VCaP (cell line): Measurements from ENCODE around the gene BMPR1B.
A peak's percentile ranks its signal among the peaks of the same experiment; 100 is the strongest.

Experiments used
- H3K27ac ChIP-seq: fragments of 450-650 bp; 2 replicates; pipeline ENCODE4 v1.5.1; 2017
- CTCF ChIP-seq: fragments of 450-650 bp; conservative IDR thresholded peaks from 2 replicates; pipeline ENCODE4 v1.5.1; 2017; ENCODE audit warnings: mild to moderate bottlenecking, moderate library complexity

The BMPR1B gene

GRCh38 chr4:94912606-94913005, 154.9 kb downstream of the BMPR1B start:
- H3K27ac ChIP-seq, result no peak overlapping the region
- no peak for TF ChIP-seq CTCF

- no peak for TF ChIP-seq CTCF
- H3K27ac ChIP-seq, result no peak overlapping the region
Measured at GRCh38 chr4:94913316-94913715, 155.6 kb downstream of the BMPR1B start.

GRCh38 chr4:94917146-94917545, 159.4 kb downstream of the BMPR1B start:
- TF ChIP-seq CTCF, result no peak
- no peak overlapping the region for H3K27ac ChIP-seq

- TF ChIP-seq CTCF, result no peak
- no peak overlapping the region for H3K27ac ChIP-seq
Measured at GRCh38 chr4:94918543-94918942, 160.8 kb downstream of the BMPR1B start.

GRCh38 chr4:94920369-94920768, 162.6 kb downstream of the BMPR1B start:
- no peak overlapping the region for H3K27ac ChIP-seq
- TF ChIP-seq CTCF, result no peak

- H3K27ac ChIP-seq, result no peak overlapping the region
- no peak for TF ChIP-seq CTCF
Measured at GRCh38 chr4:94924566-94924965, 166.8 kb downstream of the BMPR1B start.

- TF ChIP-seq CTCF, result no peak
- H3K27ac ChIP-seq, result peak overlapping the region; percentile 86
Measured at GRCh38 chr4:94925764-94926347, 168.1 kb downstream of the BMPR1B start.
